ENCODE measurements around the gene BNC2.

- TF ChIP-seq POLR2A (IDR thresholded peaks at IDR 0.05; ENCODE audit: low read length), result no peak
- no peak for TF ChIP-seq GATA1 (IDR thresholded peaks at IDR 0.05; ENCODE audit: low read depth, low read length)
These were observed 438.6 kb downstream of the BNC2 start for GRCh38 chr9:16431666-16432392.
